Mesodermal cell (in vitro differentiated cells): Measurements from ENCODE around the gene RMND5B.

Experiments used
- H3K27ac ChIP-seq: 2 replicates; pipeline ENCODE4 v1.7.0; 2013; ENCODE audit warnings: mild to moderate bottlenecking, low read depth, low read length, moderate library complexity; ENCODE audit not compliant: severe bottlenecking
- H3K36me3 ChIP-seq: 2 replicates; pipeline ENCODE4 v1.7.1; 2013; ENCODE audit warnings: mild to moderate bottlenecking, low read length, moderate library complexity; ENCODE audit not compliant: control insufficient read depth, insufficient read depth
- H3K4me1 ChIP-seq: one replicate; pipeline ENCODE4 v1.7.1; 2013; ENCODE audit warnings: mild to moderate bottlenecking, low read length; ENCODE audit not compliant: insufficient read depth, control insufficient read depth, poor library complexity, severe bottlenecking
- H3K4me3 ChIP-seq: 2 replicates; pipeline ENCODE4 v1.7.0; 2013; ENCODE audit warnings: low read length, control low read depth, mild to moderate bottlenecking; ENCODE audit not compliant: insufficient read depth, poor library complexity, severe bottlenecking; ENCODE audit errors: extremely low read depth
- H3K9me3 ChIP-seq: 2 replicates; pipeline ENCODE4 v1.7.1; 2013; ENCODE audit warnings: mild to moderate bottlenecking, low read length, moderate library complexity; ENCODE audit not compliant: control insufficient read depth
- WGBS, 2 experiments: methylation state at CpG; one replicate each; pipeline ENCODE4 v1.1.5; 2013; ENCODE audit warnings: missing lambda C conversion rate in 2 of 2; ENCODE audit not compliant: insufficient coverage in 2 of 2; 5-methylcytosine and 5-hydroxymethylcytosine counted together

RMND5B gene

DNA sequence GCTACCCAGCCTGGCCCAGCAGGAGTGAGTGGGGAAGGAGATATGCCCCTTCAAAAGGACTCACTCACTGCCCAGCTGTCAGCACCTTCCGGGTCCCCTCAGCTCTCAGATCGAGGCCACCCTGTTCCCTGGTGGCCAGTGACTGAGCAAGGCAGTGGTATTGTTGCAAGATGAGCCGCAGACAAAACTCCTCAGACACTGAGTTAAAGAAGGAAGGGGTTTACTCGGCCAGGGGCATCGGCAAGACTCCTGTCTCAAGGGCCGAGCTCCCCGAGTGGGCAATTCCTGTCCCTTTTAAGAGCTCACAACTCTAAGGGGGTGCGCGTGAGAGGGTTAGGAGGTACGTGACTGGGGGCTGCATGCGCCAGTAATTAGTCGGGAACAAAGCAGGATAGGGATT is 27.2 kb upstream of the RMND5B start:
- WGBS, 2 experiments: 83 to 92% methylated on average over 7 to 12 of the region's 12 CpGs
- Histone ChIP-seq H3K4me3 (no peak overlapping the region), H3K27ac (no peak overlapping the region), H3K4me1 (no peaks in the 10 kb centered on the region), H3K36me3 (no peaks in the 10 kb centered on the region), H3K9me3 (no peaks in the 10 kb centered on the region)

DNA sequence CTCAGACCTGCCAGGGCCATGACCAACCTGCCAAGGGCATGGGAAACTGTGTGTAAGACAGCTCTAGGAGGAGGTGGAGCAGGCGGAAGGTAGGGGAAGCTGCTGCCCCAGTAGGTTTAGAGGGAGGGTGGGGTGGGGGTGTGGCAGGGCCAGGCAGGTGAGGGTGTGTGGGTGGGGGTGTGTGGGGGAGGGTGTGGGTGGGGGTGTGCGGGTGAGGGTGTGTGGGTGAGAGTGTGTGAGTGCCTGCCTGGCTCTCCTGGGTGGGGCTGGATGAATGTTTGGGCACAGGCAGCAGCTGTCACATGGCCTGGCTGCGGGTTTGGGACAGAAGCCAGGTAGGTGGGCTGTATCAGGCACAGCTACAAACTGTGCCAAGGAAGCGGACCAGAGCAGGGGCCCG is 26.3 kb upstream of the RMND5B start:
- WGBS, 2 experiments: 88 to 92% methylated on average over 3 to 4 of the region's 5 CpGs
- no peak overlapping the region for H3K4me3 ChIP-seq
- H3K4me1 ChIP-seq: no peaks in the 10 kb centered on the region
- no peaks in the 10 kb centered on the region for H3K9me3 ChIP-seq
- no peaks in the 10 kb centered on the region for H3K36me3 ChIP-seq
- no peak overlapping the region for H3K27ac ChIP-seq

GRCh38 chr5:178106086-178106485 is 24.7 kb upstream of the RMND5B start:
- Histone ChIP-seq H3K9me3 (no peaks in the 10 kb centered on the region), H3K4me3 (no peak overlapping the region), H3K36me3 (no peaks in the 10 kb centered on the region), H3K4me1 (no peaks in the 10 kb centered on the region), H3K27ac (no peak overlapping the region)
- WGBS, 2 experiments: no CpG with 5 or more reads among the region's 4 CpGs

DNA sequence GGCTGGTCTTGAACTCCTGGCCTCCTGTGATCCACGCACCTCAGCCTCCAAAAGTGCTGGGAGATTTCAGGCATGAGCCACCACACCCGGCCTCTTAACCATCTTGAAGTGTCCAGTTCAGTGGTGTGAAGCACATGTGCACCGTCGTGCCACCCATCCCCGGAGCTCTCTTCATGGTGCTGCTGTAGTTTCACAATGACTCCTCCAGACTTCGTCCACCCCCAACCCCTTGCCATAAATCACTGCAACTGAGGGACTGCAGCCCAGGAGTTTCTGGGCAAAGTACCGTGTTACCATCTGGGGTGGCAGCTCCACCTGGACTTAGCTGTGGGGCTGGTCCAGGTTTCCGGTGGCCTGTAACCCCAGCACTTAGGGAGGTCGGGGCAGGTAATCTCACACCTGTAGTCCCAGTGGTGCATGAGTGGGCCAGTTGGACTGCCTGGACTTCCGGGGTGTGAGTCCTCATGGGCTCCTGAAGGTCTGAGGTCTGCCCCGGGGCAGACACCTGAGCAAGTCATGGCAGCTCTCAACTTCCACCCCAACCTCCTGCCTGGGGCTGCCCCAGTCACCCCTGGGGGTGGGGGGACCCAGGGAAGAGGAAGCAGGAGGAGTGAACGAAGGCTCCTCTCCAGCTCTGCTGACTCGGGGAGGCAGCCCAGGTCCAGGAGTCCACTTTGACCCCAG is 24.1 kb upstream of the RMND5B start:
- Histone ChIP-seq H3K9me3 (no peaks in the 10 kb centered on the region), H3K27ac (no peak overlapping the region), H3K4me3 (no peak overlapping the region), H3K4me1 (no peaks in the 10 kb centered on the region), H3K36me3 (no peaks in the 10 kb centered on the region)
- 92 to 95% methylated on average over 7 to 11 of the region's 13 CpGs for WGBS, 2 experiments

GRCh38 chr5:178107756-178108310 is 23.0 kb upstream of the RMND5B start:
- Histone ChIP-seq H3K9me3 (no peaks in the 10 kb centered on the region), H3K27ac (no peak overlapping the region), H3K36me3 (no peaks in the 10 kb centered on the region), H3K4me3 (no peak overlapping the region), H3K4me1 (no peaks in the 10 kb centered on the region)
- WGBS, 2 experiments: 31 to 67% methylated on average over 3 to 5 of the region's 5 CpGs

DNA sequence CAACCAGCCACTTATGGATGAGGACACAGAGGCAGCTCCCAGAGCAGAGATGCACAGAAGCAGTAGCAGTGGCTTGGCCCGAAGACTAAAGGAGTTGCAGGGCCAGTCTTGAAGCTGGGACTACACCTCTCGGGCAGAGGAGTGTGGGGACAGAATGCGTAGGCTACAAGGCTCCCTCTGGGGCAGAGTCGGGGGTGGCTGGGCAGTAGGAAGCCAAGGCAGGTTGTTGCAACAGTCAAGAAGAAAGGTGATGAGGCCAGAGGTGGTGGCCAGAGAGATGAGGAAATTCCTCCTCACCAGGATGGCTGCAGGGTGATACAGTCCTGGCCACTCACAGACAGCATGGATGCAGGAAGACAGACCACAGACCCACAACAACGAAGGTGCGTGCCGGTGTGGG is 22.4 kb upstream of the RMND5B start:
- 76 to 83% methylated on average over 5 to 7 of the region's 7 CpGs for WGBS, 2 experiments

DNA sequence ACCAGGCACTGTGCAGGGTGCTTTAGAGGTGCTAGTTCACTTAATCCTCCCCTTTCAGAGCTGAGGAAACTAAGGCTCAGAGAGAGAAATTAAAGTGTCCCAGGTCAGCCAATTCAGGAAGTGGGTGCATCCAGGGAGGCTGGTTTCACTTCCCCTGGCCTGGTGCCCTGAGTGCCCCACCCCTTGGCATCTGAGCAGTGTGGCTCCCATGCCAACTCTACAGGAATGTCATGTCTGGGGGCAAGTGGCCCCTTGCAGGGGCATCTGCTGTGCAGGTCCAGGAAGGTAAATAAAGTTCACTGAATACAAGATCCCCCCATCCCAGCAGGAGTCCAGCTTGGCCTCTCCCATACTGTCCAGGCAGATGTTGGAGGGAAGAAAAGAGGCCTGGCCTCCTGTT is 21.8 kb upstream of the RMND5B start:
- no peaks in the 10 kb centered on the region for H3K4me1 ChIP-seq
- H3K9me3 ChIP-seq: no peaks in the 10 kb centered on the region
- H3K4me3 ChIP-seq: no peak overlapping the region
- H3K27ac ChIP-seq: no peak overlapping the region
- H3K36me3 ChIP-seq: no peaks in the 10 kb centered on the region

More for the DNA sequence above, 22.4 kb upstream of the RMND5B start:
- Histone ChIP-seq H3K27ac (no peak overlapping the region), H3K36me3 (no peaks in the 10 kb centered on the region), H3K4me1 (no peaks in the 10 kb centered on the region), H3K4me3 (no peak overlapping the region), H3K9me3 (no peaks in the 10 kb centered on the region)

DNA sequence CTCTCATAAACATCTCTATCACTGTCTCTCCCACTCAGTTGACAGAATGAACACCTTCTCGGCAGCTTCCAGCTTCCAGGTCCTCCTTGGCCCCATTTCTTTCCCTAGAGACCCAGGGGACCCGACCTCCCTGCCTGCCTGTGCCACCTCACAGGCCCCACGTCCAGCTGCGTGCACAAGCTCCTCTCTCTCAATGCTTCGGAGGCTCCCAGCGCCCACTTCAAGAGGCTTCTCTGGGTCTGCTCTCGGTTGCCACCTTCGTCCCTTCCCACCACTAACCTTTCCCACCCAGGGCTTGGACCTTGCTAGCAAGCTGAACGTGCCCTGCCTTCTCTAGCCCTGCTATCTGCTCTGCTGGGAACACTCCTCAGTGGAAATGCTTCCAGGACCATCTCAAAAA is 20.3 kb upstream of the RMND5B start:
- WGBS, 2 experiments: 90 to 94% methylated on average over 8 to 9 of the region's 9 CpGs
- H3K27ac ChIP-seq: no peak overlapping the region
- no peak overlapping the region for H3K4me3 ChIP-seq
- H3K36me3 ChIP-seq: no peaks in the 10 kb centered on the region
- no peaks in the 10 kb centered on the region for H3K9me3 ChIP-seq
- peaks cover 15% of the 10 kb centered on the region for H3K4me1 ChIP-seq

DNA sequence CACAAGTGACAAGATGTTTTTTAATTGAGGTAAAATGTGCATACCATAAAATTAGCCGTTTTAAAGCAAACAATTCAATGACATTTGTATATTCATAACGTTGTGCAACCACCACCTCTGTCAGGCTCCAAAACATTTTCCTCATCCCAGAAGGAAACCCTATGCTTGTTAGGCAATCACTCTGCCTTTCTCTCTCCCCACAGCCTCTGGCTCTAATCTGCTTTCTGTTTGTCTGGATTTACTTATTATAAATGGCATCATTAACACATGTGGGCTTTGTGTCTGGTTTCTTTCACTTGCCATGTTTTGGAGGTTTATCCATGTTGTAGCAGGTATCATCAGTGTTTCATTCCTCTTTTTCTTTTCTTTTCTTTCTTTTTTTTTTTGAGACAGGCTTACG is 18.9 kb upstream of the RMND5B start:
- Histone ChIP-seq H3K27ac (no peak overlapping the region), H3K4me3 (no peak overlapping the region), H3K36me3 (no peaks in the 10 kb centered on the region), H3K4me1 (peaks cover 26% of the 10 kb centered on the region), H3K9me3 (no peaks in the 10 kb centered on the region)
- 90 to 100% methylated on average over 1 to 2 of the region's 3 CpGs for WGBS, 2 experiments

- Histone ChIP-seq H3K9me3 (no peaks in the 10 kb centered on the region), H3K27ac (no peak overlapping the region), H3K4me3 (peak overlapping the region; percentile 56), H3K4me1 (peaks cover 26% of the 10 kb centered on the region), H3K36me3 (no peaks in the 10 kb centered on the region)
- 82 to 89% methylated on average over 4 to 5 of the region's 5 CpGs for WGBS, 2 experiments
Measured at GRCh38 chr5:178112545-178112944, 18.3 kb upstream of the RMND5B start.

- H3K27ac ChIP-seq: no peak within 1 kb of the TSS
Measured at GRCh38 chr5:178113141-178113787, 17.6 kb upstream of the RMND5B start, which contains the start of gene N4BP3. Gene N4BP3, plus strand, starts transcription at chr5:178113532. Its CDS starts 6,052 bp downstream, at chr5:178119584.

More at GRCh38 chr5:178113141-178113787, 17.6 kb upstream of the RMND5B start, which contains the start of gene N4BP3:
- Histone ChIP-seq H3K4me1 (peaks cover 26% of the 10 kb centered on the region), H3K4me3 (peak within 1 kb of the TSS; percentile 56), H3K36me3 (no peaks in the 10 kb centered on the region), H3K9me3 (no peaks in the 10 kb centered on the region)
- 1% methylated on average over 35 to 78 of the region's 96 CpGs for WGBS, 2 experiments
